ENCODE measurements around the gene TMX4. TPM values are rescaled to one million over a fixed set of nuclear protein-coding genes. Genes with fewer than 3 reads are reported as not detected.
A peak's percentile ranks its signal among the peaks of the same experiment; 100 is the strongest.
"Not testable (repeated sequence)": the region's sequence is repeated elsewhere in the genome, so short reads cannot be mapped to it uniquely, and the experiment has no call there.

Gene TMX4
- total RNA-seq, 1 experiment from 2014 or later, result 47.4 TPM

DNA sequence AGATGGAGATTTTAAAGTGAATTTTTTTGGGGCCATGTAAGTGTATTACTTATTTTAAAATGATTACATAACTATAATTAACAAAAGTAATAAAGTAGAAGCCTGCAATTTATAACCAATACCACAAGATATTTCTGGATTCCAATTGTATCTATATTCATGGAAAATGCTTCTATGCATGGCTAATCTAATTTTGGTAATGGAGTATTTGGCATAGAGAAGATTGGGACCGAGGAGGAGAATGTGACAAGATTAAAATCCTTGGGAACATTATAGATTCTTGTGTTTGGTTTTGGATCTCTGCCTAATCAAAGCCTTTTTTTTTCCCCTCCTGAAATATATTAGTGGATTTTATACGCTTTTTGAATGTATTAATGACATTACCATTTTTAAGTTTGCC is 12.9 kb upstream of the TMX4 start:
- Mint-ChIP-seq H3K27me3 (ENCODE audit: insufficient read depth, unreplicated experiment) (no peaks in the 10 kb centered on the region), H3K4me3 (ENCODE audit: unreplicated experiment) (no peak overlapping the region), H3K4me1 (ENCODE audit: insufficient read depth, unreplicated experiment) (no peaks in the 10 kb centered on the region), H3K36me3 (ENCODE audit: insufficient read depth, unreplicated experiment) (no peaks in the 10 kb centered on the region), H3K27ac (ENCODE audit: low read depth, unreplicated experiment) (no peak overlapping the region), H3K9me3 (ENCODE audit: unreplicated experiment) (no peaks in the 10 kb centered on the region)
- no TSS peak for BruUV-seq (replicated peaks)
- POLR2A ChIA-PET, result interaction anchor here (0.7 to 1.5 kb wide), 2 partner anchors 13 to 20 kb away, joined by 3 to 5 read pairs; partner anchors contain the start of gene TMX4
- intact Hi-C loops (cut with micrococcal nuclease), result no loop called here
- CTCF ChIA-PET, result no interaction called here
- DNase-seq (ENCODE audit: unreplicated experiment), result no peak
- TF ChIP-seq, protein P1, sequence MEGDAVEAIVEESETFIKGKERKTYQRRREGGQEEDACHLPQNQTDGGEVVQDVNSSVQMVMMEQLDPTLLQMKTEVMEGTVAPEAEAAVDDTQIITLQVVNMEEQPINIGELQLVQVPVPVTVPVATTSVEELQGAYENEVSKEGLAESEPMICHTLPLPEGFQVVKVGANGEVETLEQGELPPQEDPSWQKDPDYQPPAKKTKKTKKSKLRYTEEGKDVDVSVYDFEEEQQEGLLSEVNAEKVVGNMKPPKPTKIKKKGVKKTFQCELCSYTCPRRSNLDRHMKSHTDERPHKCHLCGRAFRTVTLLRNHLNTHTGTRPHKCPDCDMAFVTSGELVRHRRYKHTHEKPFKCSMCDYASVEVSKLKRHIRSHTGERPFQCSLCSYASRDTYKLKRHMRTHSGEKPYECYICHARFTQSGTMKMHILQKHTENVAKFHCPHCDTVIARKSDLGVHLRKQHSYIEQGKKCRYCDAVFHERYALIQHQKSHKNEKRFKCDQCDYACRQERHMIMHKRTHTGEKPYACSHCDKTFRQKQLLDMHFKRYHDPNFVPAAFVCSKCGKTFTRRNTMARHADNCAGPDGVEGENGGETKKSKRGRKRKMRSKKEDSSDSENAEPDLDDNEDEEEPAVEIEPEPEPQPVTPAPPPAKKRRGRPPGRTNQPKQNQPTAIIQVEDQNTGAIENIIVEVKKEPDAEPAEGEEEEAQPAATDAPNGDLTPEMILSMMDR (IDR thresholded peaks at IDR 0.05; ENCODE audit: unreplicated experiment), result no peak

DNA sequence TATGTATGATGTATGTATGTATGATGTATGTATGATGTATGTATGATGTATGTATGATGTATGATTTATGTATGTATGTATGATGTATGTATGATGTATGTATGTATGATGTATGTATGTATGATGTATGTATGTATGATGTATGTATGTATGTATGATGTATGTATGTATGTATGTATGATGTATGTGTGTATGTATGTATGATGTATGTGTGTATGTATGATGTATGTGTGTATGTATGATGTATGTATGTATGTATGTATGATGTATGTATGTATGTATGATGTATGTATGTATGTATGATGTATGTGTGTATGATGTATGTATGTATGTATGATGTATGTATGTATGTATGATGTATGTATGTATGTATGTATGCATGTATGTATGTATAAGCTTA is 12.0 kb upstream of the TMX4 start:
- intact Hi-C loops (cut with micrococcal nuclease); DNase-seq (ENCODE audit: unreplicated experiment); H3K4me1 Mint-ChIP-seq (ENCODE audit: insufficient read depth, unreplicated experiment); H3K27ac Mint-ChIP-seq (ENCODE audit: low read depth, unreplicated experiment); H3K9me3 Mint-ChIP-seq (ENCODE audit: unreplicated experiment); H3K4me3 Mint-ChIP-seq (ENCODE audit: unreplicated experiment); H3K27me3 Mint-ChIP-seq (ENCODE audit: insufficient read depth, unreplicated experiment); H3K36me3 Mint-ChIP-seq (ENCODE audit: insufficient read depth, unreplicated experiment); BruUV-seq (replicated peaks): not testable (repeated sequence)
- CTCF ChIA-PET, result interaction anchor here (1.4 to 3.7 kb wide), 2 partner anchors 9 to 690 kb away, joined by 5 to 26 read pairs; no protein-coding TSS in a partner anchor
- POLR2A ChIA-PET, result interaction anchor here (0.6 to 1.5 kb wide), 2 partner anchors 12 to 543 kb away, joined by 3 to 5 read pairs; partner anchors contain the start of gene TMX4

DNA sequence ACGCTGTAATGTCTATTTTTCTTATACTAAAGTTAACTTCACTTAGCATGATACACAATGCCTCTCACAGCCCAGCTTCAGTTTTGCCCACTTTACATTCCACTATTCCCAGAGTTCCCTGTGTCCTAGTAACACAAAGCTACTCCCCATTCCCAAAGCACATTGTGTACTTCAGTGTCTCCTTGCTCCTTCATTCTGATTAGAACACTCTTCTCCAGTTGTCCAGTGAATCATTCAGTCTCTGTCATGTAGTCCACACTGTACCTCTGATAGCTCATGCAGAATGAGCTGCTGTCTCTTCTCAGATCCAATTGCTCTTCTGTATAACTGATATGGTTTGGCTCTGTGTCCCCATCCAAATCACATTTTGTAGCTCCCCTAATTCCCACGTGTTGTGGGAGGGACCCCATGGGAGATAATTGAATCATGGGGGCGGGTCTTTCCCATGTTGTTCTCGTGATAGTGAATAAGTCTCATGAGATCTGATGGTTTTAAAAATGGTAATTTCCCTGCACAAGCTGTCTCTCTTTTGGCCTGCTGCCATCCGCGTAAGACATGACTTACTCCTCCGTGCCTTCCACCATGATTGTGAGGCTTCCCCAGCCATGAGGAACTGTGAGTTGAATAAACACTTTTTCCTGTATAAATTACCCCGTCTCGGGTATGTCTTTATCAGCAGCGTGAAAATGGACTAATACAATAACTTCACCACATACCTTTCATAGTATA is 2.1 kb upstream of the TMX4 start:
- no peak overlapping the region for H3K27ac Mint-ChIP-seq (ENCODE audit: low read depth, unreplicated experiment)
- H3K27me3 Mint-ChIP-seq (ENCODE audit: insufficient read depth, unreplicated experiment), result no peaks in the 10 kb centered on the region
- ChIA-PET CTCF (interaction anchor here (1.1 to 3.5 kb wide), 6 partner anchors 8 to 700 kb away, joined by 4 to 26 read pairs (median 9); no protein-coding TSS in a partner anchor), POLR2A (interaction anchor here (0.6 to 1.2 kb wide), 2 partner anchors 26 to 1533 kb away, joined by 3 read pairs; no protein-coding TSS in a partner anchor)
- TF ChIP-seq, protein P1 (IDR thresholded peaks at IDR 0.05; ENCODE audit: unreplicated experiment), result no peak
- peaks cover 13% of the 10 kb centered on the region for H3K4me1 Mint-ChIP-seq (ENCODE audit: insufficient read depth, unreplicated experiment)
- DNase-seq (ENCODE audit: unreplicated experiment), result no peak
- H3K36me3 Mint-ChIP-seq (ENCODE audit: insufficient read depth, unreplicated experiment), result no peaks in the 10 kb centered on the region
- H3K9me3 Mint-ChIP-seq (ENCODE audit: unreplicated experiment), result no peaks in the 10 kb centered on the region
- intact Hi-C loops (cut with micrococcal nuclease), result no loop called here
- no TSS peak for BruUV-seq (replicated peaks)
- no peak overlapping the region for H3K4me3 Mint-ChIP-seq (ENCODE audit: unreplicated experiment)

DNA sequence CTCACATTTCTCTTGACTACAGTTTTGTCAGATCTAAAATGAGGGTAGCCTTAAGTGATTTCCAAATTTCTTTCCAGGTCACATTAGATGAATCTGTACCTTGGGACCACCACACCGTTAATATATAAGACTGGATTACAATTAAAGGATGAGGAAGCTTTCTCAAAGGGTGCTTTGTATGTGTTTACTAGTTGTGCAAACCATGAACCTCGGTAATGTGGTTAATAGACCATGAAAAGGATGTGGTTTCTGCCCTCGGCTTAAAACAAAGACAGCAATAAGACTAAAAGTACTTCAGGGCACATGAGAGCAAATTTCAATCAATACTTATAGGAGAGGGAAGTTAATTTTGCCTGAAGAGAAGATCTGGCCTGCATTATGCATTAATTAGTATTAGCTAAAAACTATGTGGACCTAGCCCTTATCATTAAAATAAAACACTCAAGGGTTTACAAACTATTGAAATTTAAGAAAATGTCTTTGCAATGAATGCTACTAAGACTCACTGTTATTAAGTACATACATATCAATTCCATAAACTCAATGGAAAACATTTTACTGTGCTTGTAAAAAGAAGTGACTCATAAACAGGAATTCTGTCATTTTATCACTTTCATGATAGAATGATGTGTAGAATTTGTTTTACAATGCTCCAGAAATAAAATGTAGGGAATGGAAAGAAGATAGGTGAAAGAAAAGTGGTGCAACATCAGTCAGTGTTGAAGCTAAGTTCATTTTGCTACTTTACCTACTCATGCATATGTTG is 936 bp upstream of the TMX4 start:
- TF ChIP-seq, protein P1 (IDR thresholded peaks at IDR 0.05; ENCODE audit: unreplicated experiment), result no peak
- Mint-ChIP-seq H3K27ac (ENCODE audit: low read depth, unreplicated experiment) (peak overlapping the region; percentile 68), H3K27me3 (ENCODE audit: insufficient read depth, unreplicated experiment) (no peaks in the 10 kb centered on the region), H3K4me3 (ENCODE audit: unreplicated experiment) (no peak overlapping the region), H3K9me3 (ENCODE audit: unreplicated experiment) (no peaks in the 10 kb centered on the region), H3K36me3 (ENCODE audit: insufficient read depth, unreplicated experiment) (no peaks in the 10 kb centered on the region), H3K4me1 (ENCODE audit: insufficient read depth, unreplicated experiment) (peaks cover 13% of the 10 kb centered on the region)
- DNase-seq (ENCODE audit: unreplicated experiment), result no peak
- ChIA-PET CTCF (interaction anchor here (1.4 to 3.5 kb wide), 4 partner anchors 24 to 701 kb away, joined by 3 to 26 read pairs (median 8); no protein-coding TSS in a partner anchor), POLR2A (interaction anchor here (0.6 to 2.8 kb wide), 17 partner anchors 9 to 1898 kb away, joined by 3 to 11 read pairs (median 4); partner anchors contain the start of gene FERMT1)
- intact Hi-C loops (cut with micrococcal nuclease), result no loop called here
- BruUV-seq (replicated peaks), result TSS peak; percentile 19

All from MCF 10A (cell line).